IMR-90 (cell line): Measurements from ENCODE around the gene DNAJC3. TPM values are rescaled to one million over a fixed set of nuclear protein-coding genes. Genes with fewer than 3 reads are reported as not detected.

Source experiments
- ATAC-seq: fragments of 200-7000 bp; cut with Tn5 transposase; 2 replicates; pipeline ENCODE4 v1.9.1; 2020; ENCODE audit warnings: low read depth, mild to moderate bottlenecking, moderate library complexity
- BruUV-seq: library from RNA; stranded (reverse); fragments of 400-500 nt; replicated peaks from 2 replicates; lab custom pipeline; 2021; lab: Mats Ljungman, UMichigan
- CTCF ChIA-PET: fragments of 300-600 bp; formaldehyde crosslinking; extraction: SDS; loops from one replicate; lab custom pipeline; 2021; ENCODE audit warnings: antibody characterized with exemption; lab: Yijun Ruan, JAX
- POLR2A ChIA-PET: fragments of 300-600 bp; sonication (Branson Sonifier 250); formaldehyde crosslinking; loops from one replicate; lab custom pipeline; 2022; ENCODE audit warnings: antibody characterized with exemption; ENCODE audit not compliant: unreplicated experiment; lab: Charles Lee
- DNase-seq: peaks from one replicate; pipeline ENCODE4 v3.0.0; 2013
- H2AFZ ChIP-seq: replicated peaks from 2 replicates; pipeline ENCODE3; 2013; ENCODE audit warnings: low read length, mild to moderate bottlenecking; ENCODE audit not compliant: poor library complexity
- H2AK5ac ChIP-seq: 2 replicates; pipeline ENCODE4 v1.6.1; 2013; ENCODE audit warnings: low read depth, low read length, inconsistent platforms
- H2AK9ac ChIP-seq: replicated peaks from 2 replicates; pipeline ENCODE3; 2013; ENCODE audit warnings: mild to moderate bottlenecking, low read depth, low read length, moderate library complexity; ENCODE audit not compliant: poor library complexity
- H2BK120ac ChIP-seq: 2 replicates; pipeline ENCODE4 v1.6.1; 2013; ENCODE audit warnings: low read depth, low read length, inconsistent platforms
- H2BK15ac ChIP-seq: 3 replicates; pipeline ENCODE4 v1.6.1; 2013; ENCODE audit warnings: low read depth, low read length, inconsistent platforms
- H2BK20ac ChIP-seq: 2 replicates; pipeline ENCODE4 v1.6.1; 2013; ENCODE audit warnings: low read depth, mild to moderate bottlenecking, inconsistent platforms, low read length, moderate library complexity
- H2BK5ac ChIP-seq: 2 replicates; pipeline ENCODE4 v1.6.1; 2013; ENCODE audit warnings: mild to moderate bottlenecking, low read depth, low read length, inconsistent platforms; ENCODE audit not compliant: poor library complexity, severe bottlenecking
- H3K14ac ChIP-seq: replicated peaks from 2 replicates; pipeline ENCODE4 v1.6.1; 2013; ENCODE audit warnings: low read depth, low read length, inconsistent platforms
- H3K18ac ChIP-seq: 2 replicates; pipeline ENCODE4 v1.6.1; 2013; ENCODE audit warnings: low read depth, low read length, control low read depth
- H3K23ac ChIP-seq: 2 replicates; pipeline ENCODE4 v1.6.1; 2013; ENCODE audit warnings: low read depth, low read length, inconsistent platforms
- H3K27ac ChIP-seq: 2 replicates; pipeline ENCODE4 v1.5.1; 2013; ENCODE audit warnings: mild to moderate bottlenecking, control low read depth, low read length; ENCODE audit not compliant: insufficient read depth
- H3K27me3 ChIP-seq: 2 replicates; pipeline ENCODE4 v1.6.1; 2013; ENCODE audit warnings: low read length; ENCODE audit not compliant: control insufficient read depth, insufficient read depth
- H3K36me3 ChIP-seq: 2 replicates; pipeline ENCODE4 v1.6.1; 2013; ENCODE audit warnings: low read length, mixed read lengths; ENCODE audit not compliant: control insufficient read depth, insufficient read depth
- H3K4ac ChIP-seq: 2 replicates; pipeline ENCODE4 v1.6.1; 2013; ENCODE audit warnings: low read depth, low read length, inconsistent platforms
- H3K4me1 ChIP-seq: 2 replicates; pipeline ENCODE4 v1.6.1; 2013; ENCODE audit warnings: low read length, mixed read lengths; ENCODE audit not compliant: control insufficient read depth, insufficient read depth
- H3K4me2 ChIP-seq: 2 replicates; pipeline ENCODE4 v1.6.1; 2013; ENCODE audit warnings: low read depth, mild to moderate bottlenecking, control low read depth, low read length, moderate library complexity
- H3K4me3 ChIP-seq: 2 replicates; pipeline ENCODE4 v1.5.1; 2013; ENCODE audit warnings: low read depth, mild to moderate bottlenecking, control low read depth, low read length, moderate library complexity; ENCODE audit not compliant: insufficient read depth
- H3K56ac ChIP-seq: 2 replicates; pipeline ENCODE4 v1.6.1; 2013; ENCODE audit warnings: low read length, inconsistent platforms; ENCODE audit not compliant: insufficient read depth; ENCODE audit errors: extremely low read depth
- H3K79me1 ChIP-seq, 2 experiments: 2 replicates each; pipeline ENCODE4 v1.6.1; 2013; ENCODE audit warnings: low read length in 2 of 2, inconsistent platforms in 1 of 2, low read depth in 1 of 2
- H3K9ac ChIP-seq: 2 replicates; pipeline ENCODE4 v1.6.1; 2013; ENCODE audit warnings: low read depth, low read length, control low read depth
- H3K9me1 ChIP-seq: 2 replicates; pipeline ENCODE4 v1.6.1; 2013; ENCODE audit warnings: low read length, inconsistent platforms; ENCODE audit not compliant: insufficient read depth
- H3K9me3 ChIP-seq: 2 replicates; pipeline ENCODE4 v1.6.1; 2013; ENCODE audit warnings: low read length; ENCODE audit not compliant: control insufficient read depth, insufficient read depth
- H4K20me1 ChIP-seq: 2 replicates; pipeline ENCODE4 v1.6.1; 2013; ENCODE audit warnings: low read length, inconsistent platforms; ENCODE audit not compliant: insufficient read depth
- H4K5ac ChIP-seq: 2 replicates; pipeline ENCODE4 v1.6.1; 2013; ENCODE audit warnings: mild to moderate bottlenecking, low read depth, low read length, control low read depth
- H4K8ac ChIP-seq, 2 experiments: 2 replicates each; pipeline ENCODE4 v1.6.1; 2013; ENCODE audit warnings: low read depth in 2 of 2, low read length in 2 of 2, control low read depth in 1 of 2, inconsistent platforms in 1 of 2
- H4K91ac ChIP-seq: 2 replicates; pipeline ENCODE4 v1.6.1; 2013; ENCODE audit warnings: low read depth, low read length, inconsistent platforms; ENCODE audit not compliant: insufficient read depth
- CHD1 ChIP-seq: IDR thresholded peaks from 2 replicates; pipeline ENCODE4 v1.6.1; 2012; ENCODE audit warnings: low read depth, low read length, improper control_type of control experiment
- FOS ChIP-seq: fragments of 150-350 bp; IDR thresholded peaks from 2 replicates; pipeline ENCODE4 v1.6.1; 2016; ENCODE audit warnings: low read depth, low read length
- MAFK ChIP-seq: IDR thresholded peaks from 2 replicates; pipeline ENCODE4 v1.6.1; 2012; ENCODE audit warnings: low read depth, low read length, improper control_type of control experiment
- MAZ ChIP-seq: IDR thresholded peaks from 2 replicates; pipeline ENCODE4 v1.6.1; 2012; ENCODE audit warnings: low read depth, mild to moderate bottlenecking, low read length, improper control_type of control experiment, moderate library complexity, borderline replicate concordance
- POLR2A ChIP-seq: IDR thresholded peaks from 2 replicates; pipeline ENCODE4 v1.6.1; 2012; ENCODE audit warnings: mild to moderate bottlenecking, low read depth, low read length
- RCOR1 ChIP-seq: IDR thresholded peaks from 2 replicates; pipeline ENCODE4 v1.6.1; 2012; ENCODE audit warnings: mild to moderate bottlenecking, low read length, improper control_type of control experiment; ENCODE audit not compliant: insufficient replicate concordance
- RFX5 ChIP-seq: IDR thresholded peaks from 2 replicates; pipeline ENCODE4 v1.8.0; 2012; ENCODE audit warnings: low read depth, mild to moderate bottlenecking, low read length, moderate library complexity
- WGBS, 2 experiments: methylation state at CpG; one replicate each; pipeline versions ENCODE4 v1.1.5 to v1.1.7; 2013; ENCODE audit warnings: missing lambda C conversion rate in 2 of 2; ENCODE audit not compliant: insufficient read length in 1 of 2; ENCODE audit errors: extremely low coverage in 2 of 2; 5-methylcytosine and 5-hydroxymethylcytosine counted together
- dilution Hi-C: fragments of 300-500 bp; cut with HindIII; formaldehyde crosslinking; loops from one replicate; pipeline ENCODE4 v1.14.3; 2018; ENCODE audit warnings: low sequenced_read_pairs; ENCODE audit not compliant: unreplicated experiment
- in situ Hi-C: fragments of 300-500 bp; cut with MboI; formaldehyde crosslinking; loops from 3 replicates; pipeline ENCODE4 v1.14.3; 2019; ENCODE audit warnings: low sequenced_read_pairs, inconsistent platforms, mixed read lengths
- intact Hi-C: fragments of 100-400 bp; cut with micrococcal nuclease; formaldehyde crosslinking; loops from 2 replicates; pipeline ENCODE4 v1.10.0; 2022
- polyA plus RNA-seq, 3 experiments: library from polyadenylated mRNA; depleted of rRNA; stranded (reverse); fragments of >200 nt; gene quantifications; 2 replicates each; pipeline ENCODE4 v1.2.3, GENCODE V29; 2012; ENCODE audit warnings: low replicate concordance in 1 of 3
- total RNA-seq: library from RNA; depleted of rRNA; stranded (reverse); fragments of >200 nt; gene quantifications from 2 replicates; pipeline ENCODE4 v1.2.3, GENCODE V29; 2012

The DNAJC3 gene
- total and polyA plus RNA-seq, 2 of the 4 experiments (the other 2 are of a cell fraction), result 10.7 to 28.5 TPM

- peaks cover 4 to 28% of the 10 kb centered on the region in 2 experiments; a peak in 3 of 4 replicates for H3K79me1 ChIP-seq
- no peak overlapping the region for H3K14ac ChIP-seq
- no peaks in the 10 kb centered on the region for H3K27me3 ChIP-seq
- ATAC-seq, result peak; percentile 31
- H3K4me1 ChIP-seq, result peaks cover 8% of the 10 kb centered on the region
- peak; percentile 49 for DNase-seq
- H3K9me1 ChIP-seq, result peaks cover 6% of the 10 kb centered on the region
- H2BK120ac ChIP-seq, result peak overlapping the region; percentile 59
- H3K23ac ChIP-seq, result no peak overlapping the region
- H3K9me3 ChIP-seq, result no peaks in the 10 kb centered on the region
- peak overlapping the region; percentile 45; the same call in 1 of the 2 replicates for H3K27ac ChIP-seq
- dilution Hi-C loops, result no loop called here
- no peak overlapping the region for H3K4me3 ChIP-seq
- in situ Hi-C loops, result no loop called here
- no peak overlapping the region; a peak in 1 of 4 replicates for H4K8ac ChIP-seq
- H2BK5ac ChIP-seq, result peak overlapping the region; percentile 53
- intact Hi-C loops, result no loop called here
- H3K36me3 ChIP-seq, result peaks cover 5% of the 10 kb centered on the region
- peak overlapping the region; percentile 66; the same call in 1 of the 2 replicates for H3K4me2 ChIP-seq
- no peak overlapping the region for H4K5ac ChIP-seq
- no CpG with 5 or more reads among the region's 3 CpGs for WGBS, 2 experiments
- BruUV-seq, result no TSS peak
- H2AK9ac ChIP-seq, result no peak overlapping the region
- H2BK15ac ChIP-seq, result no peak overlapping the region
- H3K4ac ChIP-seq, result peak overlapping the region; percentile 51
- H2BK20ac ChIP-seq, result peak overlapping the region; percentile 18; the same call in 1 of the 2 replicates
- no peak overlapping the region for H3K56ac ChIP-seq
- H3K9ac ChIP-seq, result no peak overlapping the region
- peaks cover 12% of the 10 kb centered on the region; the same call in 1 of the 2 replicates for H4K20me1 ChIP-seq
- H4K91ac ChIP-seq, result no peak overlapping the region
- H3K18ac ChIP-seq, result 0 out of 2 replicates have a peak overlapping the region, but pooled peaks have one; percentile 63
- POLR2A ChIA-PET, result no interaction called here
- no peak overlapping the region for H2AK5ac ChIP-seq
- no peak overlapping the region for H2AFZ ChIP-seq
- CTCF ChIA-PET, result interaction anchor here (0.7 kb wide), 1 partner anchor 51 kb away, joined by 3 read pairs; no protein-coding TSS in a partner anchor
- TF ChIP-seq RFX5, result no peak
- TF ChIP-seq FOS, result no peak
- TF ChIP-seq RCOR1, result no peak
- TF ChIP-seq MAZ, result no peak
- no peak for TF ChIP-seq POLR2A
- no peak for TF ChIP-seq MAFK
- TF ChIP-seq CHD1, result no peak
Measured at GRCh38 chr13:95784900-95785290, 108.0 kb downstream of the DNAJC3 start.
